H1 (cell line): Measurements from ENCODE around the gene ZNF423. TPM values are rescaled to one million over a fixed set of nuclear protein-coding genes. Genes with fewer than 3 reads are reported as not detected.

Experiments used
- ASH2L ChIP-seq: fragments of 200-600, 300-600 bp; sonication (generic); IDR thresholded peaks from one replicate; pipeline ENCODE4 v1.7.1; 2017; ENCODE audit warnings: low read length
- EGR1 ChIP-seq: IDR thresholded peaks from 2 replicates; pipeline ENCODE4 v1.6.1; 2011; ENCODE audit warnings: low read depth, low read length, borderline replicate concordance
- RXRA ChIP-seq: IDR thresholded peaks from 2 replicates; pipeline ENCODE4 v1.6.1; 2011; ENCODE audit warnings: low read depth, mild to moderate bottlenecking, low read length, moderate library complexity; ENCODE audit not compliant: insufficient read depth
- SIN3A ChIP-seq, 2 experiments: IDR thresholded peaks in 1 of 2; conservative IDR thresholded peaks in 1 of 2; 2 replicates each; pipeline ENCODE4 v1.6.1; 2011 to 2012; ENCODE audit warnings: low read length in 2 of 2, improper control_type of control experiment in 1 of 2, low read depth in 1 of 2, mild to moderate bottlenecking in 1 of 2
- SRF ChIP-seq: IDR thresholded peaks from 2 replicates; pipeline ENCODE4 v1.6.1; 2011; ENCODE audit warnings: mild to moderate bottlenecking, low read depth, low read length, moderate library complexity
- TAF1 ChIP-seq: IDR thresholded peaks from 2 replicates; pipeline ENCODE4 v1.6.1; 2011; ENCODE audit warnings: mild to moderate bottlenecking, low read depth, low read length
- polyA plus RNA-seq, 7 experiments: library from polyadenylated mRNA; depleted of rRNA in 3 of 7; stranded (reverse) in 5 of 7; unstranded in 2 of 7; fragments of >200 nt in 5 of 7; fragments of 200-250 nt in 2 of 7; gene quantifications; 1 replicate in 5 of 7; 2 replicates in 1 of 7; 4 replicates in 1 of 7; pipeline versions ENCODE4 v1.2.1 to v1.2.3, GENCODE V29; 2011 to 2013; ENCODE audit warnings: missing spikeins in 2 of 7, mixed read lengths in 2 of 7
- total RNA-seq: library from RNA; stranded (reverse); fragmentation: NEBNext Ultra II Directional; extraction: Animal tissue kit (Norgen Biotek cat#: 25700); gene quantifications from 2 replicates; pipeline ENCODE4 v1.2.1, GENCODE V29; 2021
- TF ChIP-seq, protein P1 (sequence below), 3 experiments: IDR thresholded peaks; 1 replicate in 2 of 3; 2 replicates in 1 of 3; pipeline versions ENCODE4 v1.5.1 to v1.6.1; 2011; ENCODE audit warnings: low read length in 3 of 3, mild to moderate bottlenecking in 3 of 3, inconsistent platforms in 2 of 3, low read depth in 1 of 3, moderate library complexity in 1 of 3; ENCODE audit not compliant: insufficient read depth in 1 of 3; ENCODE audit errors: control extremely low read depth in 1 of 3

The ZNF423 gene
- total and polyA plus RNA-seq, 2 of the 8 experiments (the other 6 are each of a cell fraction or from before 2014, with no cell fraction given): 38.2 to 52.3 TPM

DNA sequence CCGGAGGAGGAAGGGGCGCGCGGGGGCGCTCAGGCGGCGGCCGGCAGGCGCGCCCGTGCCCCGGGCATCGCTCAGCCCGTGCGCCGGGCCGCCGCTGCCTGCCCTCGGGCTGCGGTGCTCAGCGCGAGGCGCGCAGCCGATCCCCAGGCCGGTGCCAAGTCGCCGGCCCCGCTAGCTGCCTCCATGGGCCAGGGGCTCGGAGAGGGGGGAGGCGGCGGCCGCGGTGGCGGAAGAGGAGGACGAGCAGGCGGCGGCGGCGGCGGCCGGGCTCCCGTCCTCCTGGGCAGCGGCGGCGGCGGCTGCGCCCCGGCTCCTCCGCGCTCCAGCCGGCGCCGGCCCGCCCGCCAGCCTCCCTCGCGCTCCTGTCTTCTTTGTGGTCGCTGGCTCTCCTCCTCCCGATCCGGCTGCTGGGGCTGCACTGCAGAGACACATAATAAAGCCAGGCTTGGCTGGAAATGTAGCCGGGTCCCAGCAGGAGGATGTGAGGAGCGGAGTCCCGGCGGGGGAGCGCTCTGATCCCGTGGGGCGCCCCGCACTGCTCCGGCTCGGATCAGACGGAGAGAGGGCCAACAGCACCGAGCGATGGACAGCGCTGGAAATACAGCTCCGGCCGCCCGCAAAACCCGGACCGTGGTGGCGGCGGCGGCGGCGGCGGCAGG is 889 bp upstream of the ZNF423 start (continued):
- TF ChIP-seq SIN3A (conservative IDR thresholded peaks at IDR 0.05 in 1 of 2, IDR thresholded peaks at IDR 0.05 in 1 of 2; ENCODE audit: low read depth in 1 of 2, low read length in 2 of 2) (0 out of 4 replicates have a peak, but pooled peaks of 1 of the 2 experiments have one; percentile 61), TAF1 (0 out of 2 replicates have a peak, but pooled peaks have one; percentile 19), ASH2L (no peak), EGR1 (no peak), SRF (no peak), RXRA (0 out of 2 replicates have a peak, but pooled peaks have one; percentile 5)
- TF ChIP-seq, protein P1, sequence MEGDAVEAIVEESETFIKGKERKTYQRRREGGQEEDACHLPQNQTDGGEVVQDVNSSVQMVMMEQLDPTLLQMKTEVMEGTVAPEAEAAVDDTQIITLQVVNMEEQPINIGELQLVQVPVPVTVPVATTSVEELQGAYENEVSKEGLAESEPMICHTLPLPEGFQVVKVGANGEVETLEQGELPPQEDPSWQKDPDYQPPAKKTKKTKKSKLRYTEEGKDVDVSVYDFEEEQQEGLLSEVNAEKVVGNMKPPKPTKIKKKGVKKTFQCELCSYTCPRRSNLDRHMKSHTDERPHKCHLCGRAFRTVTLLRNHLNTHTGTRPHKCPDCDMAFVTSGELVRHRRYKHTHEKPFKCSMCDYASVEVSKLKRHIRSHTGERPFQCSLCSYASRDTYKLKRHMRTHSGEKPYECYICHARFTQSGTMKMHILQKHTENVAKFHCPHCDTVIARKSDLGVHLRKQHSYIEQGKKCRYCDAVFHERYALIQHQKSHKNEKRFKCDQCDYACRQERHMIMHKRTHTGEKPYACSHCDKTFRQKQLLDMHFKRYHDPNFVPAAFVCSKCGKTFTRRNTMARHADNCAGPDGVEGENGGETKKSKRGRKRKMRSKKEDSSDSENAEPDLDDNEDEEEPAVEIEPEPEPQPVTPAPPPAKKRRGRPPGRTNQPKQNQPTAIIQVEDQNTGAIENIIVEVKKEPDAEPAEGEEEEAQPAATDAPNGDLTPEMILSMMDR (IDR thresholded peaks at IDR 0.05; ENCODE audit: control extremely low read depth in 1 of 3, insufficient read depth in 1 of 3, low read depth in 1 of 3, low read length in 3 of 3): peak; percentile 56 to 63 (median 62)
